ENCODE results near the gene ZNF699.
A peak's percentile ranks its signal among the peaks of the same experiment; 100 is the strongest.
"Not testable (repeated sequence)": the region's sequence is repeated elsewhere in the genome, so short reads cannot be mapped to it uniquely, and the experiment has no call there.

ZNF699 gene

GRCh38 chr19:9309139-9309973 lies at the start of gene ZNF699:
TSS of gene ZNF699 (minus strand) at chr19:9309838. CDS start at chr19:9305119, 4,719 bp downstream.
- peak; percentile 88 to 93 for DNase-seq

- DNase-seq, result no peak
These were observed 45.0 kb upstream of the ZNF699 start for GRCh38 chr19:9354651-9355050.

GRCh38 chr19:9353011-9353410 lies 43.4 kb upstream of the ZNF699 start:
- no peak for DNase-seq

GRCh38 chr19:9352505-9352904 lies 42.9 kb upstream of the ZNF699 start:
- DNase-seq, result no peak

- no peak for DNase-seq
These were observed 39.0 kb upstream of the ZNF699 start for GRCh38 chr19:9348671-9349070.

- DNase-seq, result no peak
These were observed 38.6 kb upstream of the ZNF699 start for GRCh38 chr19:9348253-9348652.

- no peak for DNase-seq
These were observed 35.4 kb upstream of the ZNF699 start for GRCh38 chr19:9345005-9345404.

GRCh38 chr19:9342610-9343304 lies 33.1 kb upstream of the ZNF699 start:
- DNase-seq, result no peak

GRCh38 chr19:9329999-9330398 lies 20.4 kb upstream of the ZNF699 start:
- no peak for DNase-seq

- no peak for DNase-seq
These were observed 14.9 kb upstream of the ZNF699 start for GRCh38 chr19:9324584-9324962.

GRCh38 chr19:9323919-9324583 lies 14.4 kb upstream of the ZNF699 start, which contains the start of gene ZNF559:
TSS of gene ZNF559 (plus strand) at chr19:9324179. CDS start at chr19:9338550, 14,371 bp downstream.
- DNase-seq, result peak; percentile 89 to 92

GRCh38 chr19:9323557-9323918 lies 13.9 kb upstream of the ZNF699 start:
- peak; percentile 32 to 66 for DNase-seq

- DNase-seq, result not testable (repeated sequence)
These were observed 12.6 kb upstream of the ZNF699 start for GRCh38 chr19:9322201-9322600.

- DNase-seq, result not testable (repeated sequence)
These were observed 12.1 kb upstream of the ZNF699 start for GRCh38 chr19:9321756-9322155.

GRCh38 chr19:9321338-9321737 lies 11.7 kb upstream of the ZNF699 start:
- no peak for DNase-seq

GRCh38 chr19:9313756-9314155 lies 4.1 kb upstream of the ZNF699 start:
- no peak for DNase-seq

- DNase-seq, result peak; percentile 85 to 89
These were observed 372 bp upstream of the ZNF699 start for GRCh38 chr19:9309974-9310446.

- DNase-seq, result no peak
These were observed 1.4 kb downstream of the ZNF699 start for GRCh38 chr19:9308091-9308770.

- no peak for DNase-seq
These were observed 3.2 kb downstream of the ZNF699 start for GRCh38 chr19:9306443-9306842.

GRCh38 chr19:9296336-9296735 lies 13.3 kb downstream of the ZNF699 start:
- DNase-seq, result no peak

GRCh38 chr19:9295411-9295849 lies 14.2 kb downstream of the ZNF699 start:
- no peak for DNase-seq

- DNase-seq, result no peak
These were observed 20.3 kb downstream of the ZNF699 start for GRCh38 chr19:9289231-9289884.

Measured in NCI-H1930 (cell line).